Measurements from ENCODE around the gene BBS9.
"Not testable (repeated sequence)": the region's sequence is repeated elsewhere in the genome, so short reads cannot be mapped to it uniquely, and the experiment has no call there.

Gene BBS9

DNA sequence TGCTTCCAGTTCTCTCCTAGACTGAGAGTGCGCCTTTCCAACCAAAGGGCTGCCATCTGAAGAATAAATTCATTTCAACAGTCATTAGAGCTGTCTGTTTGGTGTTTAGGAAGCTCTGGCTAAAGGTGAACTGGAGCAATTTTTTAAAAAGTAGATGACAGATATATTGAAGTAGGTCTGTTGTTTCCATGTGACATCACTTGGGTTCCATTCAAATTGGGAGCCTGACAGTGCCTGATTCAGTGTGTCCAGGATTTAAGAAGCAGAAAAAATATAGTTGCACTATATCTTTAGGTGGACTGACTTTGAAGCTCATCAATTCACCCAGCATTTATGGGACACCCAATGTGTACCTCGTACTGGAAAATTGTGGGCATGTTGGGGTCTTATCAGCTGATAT is 367.7 kb downstream of the BBS9 start:
- no peak for DNase-seq (ENCODE audit: low read depth in 2 of 2)

DNA sequence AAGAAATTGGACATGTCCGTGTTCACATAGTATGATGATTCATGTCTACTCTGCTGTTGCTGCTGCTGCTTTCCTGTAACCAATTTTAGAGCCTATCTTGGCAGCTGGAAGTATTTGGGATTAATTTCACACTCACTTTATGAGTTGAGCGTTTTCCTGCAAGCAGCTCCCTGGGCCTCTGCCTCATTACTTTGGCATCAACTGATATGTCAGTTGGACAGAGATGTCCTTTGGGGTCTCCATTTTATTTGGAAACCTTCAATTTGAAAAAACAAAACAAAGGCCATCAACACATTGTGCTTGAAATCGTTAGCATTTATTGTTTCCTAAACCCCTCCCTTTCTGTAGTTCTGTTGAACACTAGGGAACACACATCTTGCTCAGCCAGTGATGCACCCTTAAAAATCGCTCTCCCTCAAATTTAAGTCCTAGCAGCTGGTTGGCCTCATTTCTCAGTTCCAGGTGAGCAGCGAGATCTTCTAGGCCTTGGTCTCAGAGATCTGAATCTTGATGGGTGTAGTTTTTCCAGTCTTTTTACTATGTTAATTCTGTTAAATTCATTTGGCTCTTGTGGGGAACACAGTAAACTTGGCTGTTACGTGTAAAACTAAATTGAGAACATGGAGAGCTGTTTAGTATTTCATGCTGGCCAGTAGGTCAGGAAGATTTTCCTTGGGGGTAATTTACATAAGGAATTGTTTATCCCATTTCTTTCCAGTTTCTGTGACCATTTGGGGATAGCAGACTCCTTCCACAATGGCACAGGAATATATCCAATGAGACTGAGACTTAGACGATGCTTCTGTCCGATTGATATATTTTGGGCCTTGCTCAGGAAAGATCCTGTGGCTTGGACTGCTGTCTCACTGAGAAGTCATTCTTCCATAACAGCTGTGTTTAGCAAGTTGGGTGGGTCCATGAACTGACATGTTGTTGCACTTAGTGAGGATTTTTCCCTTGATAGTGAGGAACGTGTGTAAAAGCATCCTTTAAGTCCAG is 371.6 kb downstream of the BBS9 start:
- DNase-seq (ENCODE audit: low read depth in 2 of 2) = no peak

DNA sequence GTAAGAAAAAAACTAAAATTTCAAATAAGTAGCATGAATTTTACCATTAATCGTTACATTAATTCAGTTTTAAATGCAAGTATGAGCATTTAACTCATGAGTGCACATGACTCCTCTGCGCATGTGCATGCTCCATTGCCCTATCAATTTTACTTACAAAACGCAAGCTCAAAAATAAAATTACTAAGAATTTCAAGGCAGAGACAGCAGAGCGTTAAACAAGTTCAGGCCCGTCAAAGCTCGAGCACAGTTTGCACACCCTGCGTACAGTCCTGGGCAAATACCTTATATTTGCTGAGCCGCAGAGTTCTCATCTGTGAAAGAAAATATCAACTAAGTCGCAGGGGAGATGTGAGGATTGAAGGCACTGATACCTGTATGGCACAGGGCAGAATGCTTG is 373.6 kb downstream of the BBS9 start:
- no peak for DNase-seq (ENCODE audit: low read depth in 2 of 2)

DNA sequence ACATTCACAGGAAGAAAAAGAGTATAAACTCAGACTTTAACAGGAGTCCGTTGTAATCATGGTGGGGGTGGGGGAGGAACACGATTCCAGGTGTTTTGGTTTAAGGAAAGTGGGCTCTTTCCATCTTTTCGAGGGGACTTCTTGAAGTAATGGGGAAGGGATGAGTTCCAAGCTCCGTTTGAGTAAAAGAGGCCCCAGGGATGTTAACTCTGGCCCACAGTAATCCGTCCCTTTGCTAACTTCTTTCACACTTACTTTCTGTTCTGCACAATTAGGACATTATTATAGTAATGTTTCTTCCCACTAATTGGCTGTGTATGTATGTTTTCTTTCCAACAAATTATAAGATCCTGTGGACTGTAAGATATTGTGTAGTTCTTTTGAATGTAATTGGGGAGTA is 374.4 kb downstream of the BBS9 start:
- no peak for DNase-seq (ENCODE audit: low read depth in 2 of 2)

DNA sequence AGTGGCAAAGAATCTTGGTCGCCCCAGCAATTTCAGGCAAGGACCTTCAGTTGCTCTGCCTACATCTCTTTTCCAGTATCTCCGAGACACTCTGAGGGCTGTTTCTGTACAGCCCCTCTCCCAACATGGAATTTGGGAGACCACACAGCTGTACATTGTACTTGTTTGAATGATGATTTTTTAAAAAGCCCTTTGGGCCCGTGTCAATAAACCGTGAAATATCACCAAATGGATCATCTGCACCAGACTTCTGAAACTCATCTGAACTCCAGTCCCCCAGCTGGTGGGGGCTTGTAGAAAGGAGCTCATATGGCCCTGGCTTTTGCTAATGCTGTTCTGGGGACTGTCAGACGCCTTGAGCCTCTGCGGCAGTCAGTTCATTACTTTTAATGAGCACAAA is 374.9 kb downstream of the BBS9 start:
- no peak for DNase-seq (ENCODE audit: low read depth in 2 of 2)

DNA sequence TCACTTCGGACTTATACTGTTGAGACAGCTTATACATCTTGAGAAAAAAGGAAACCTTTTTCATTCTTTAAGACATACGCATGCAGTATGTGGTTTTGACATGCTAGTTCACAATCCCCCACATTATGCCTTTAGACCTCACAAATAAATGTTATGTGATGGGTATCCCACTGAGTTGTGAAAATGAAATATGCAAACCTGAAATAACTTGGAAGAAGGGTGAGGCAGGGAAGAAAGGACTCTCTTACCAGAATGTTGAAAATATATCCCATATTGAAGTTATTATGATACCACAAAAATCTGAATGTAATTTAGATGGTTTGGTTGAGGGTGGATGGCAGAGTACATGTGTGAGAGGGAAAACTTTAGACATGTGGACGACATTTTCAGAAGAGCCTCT is 379.8 kb downstream of the BBS9 start:
- no peak for DNase-seq (ENCODE audit: low read depth in 2 of 2)

DNA sequence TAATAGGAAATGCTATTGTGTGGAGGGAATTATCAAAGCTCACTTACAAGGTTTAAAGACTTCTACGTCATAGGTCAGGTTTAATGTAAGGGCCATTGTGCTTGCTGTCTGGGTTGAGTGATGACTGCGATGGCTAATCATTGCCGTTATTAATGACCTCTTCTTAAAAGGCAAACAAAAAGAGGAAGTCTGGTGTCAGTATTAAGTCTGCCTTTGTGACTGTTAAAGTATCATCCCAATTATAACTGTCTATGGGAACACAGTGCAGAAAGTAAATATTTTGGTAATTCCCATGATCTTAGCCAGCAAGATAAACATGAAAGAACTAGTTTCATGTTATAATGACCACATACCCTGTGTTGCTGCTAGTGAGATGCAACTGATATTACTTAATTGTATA is 382.4 kb downstream of the BBS9 start:
- no peak for DNase-seq (ENCODE audit: low read depth in 2 of 2)

DNA sequence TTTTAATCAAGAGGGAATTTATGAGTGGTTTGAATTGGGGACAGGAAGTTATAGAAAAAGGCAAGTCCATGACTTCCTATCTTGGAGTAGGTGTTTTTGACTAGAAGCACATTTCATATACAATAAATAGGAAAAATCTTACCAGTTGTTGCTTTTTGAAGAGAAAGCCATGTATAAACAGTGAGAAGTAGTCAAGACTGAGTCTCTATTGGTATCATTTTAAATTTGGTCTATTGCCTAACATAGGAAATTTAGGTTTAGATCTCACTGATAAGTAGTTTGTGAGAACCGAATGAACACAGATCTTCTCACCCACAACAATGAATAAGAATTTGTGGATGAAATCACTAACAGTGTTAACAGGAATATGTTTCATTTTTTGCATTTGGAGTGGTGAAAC is 387.2 kb downstream of the BBS9 start:
- no peak for DNase-seq (ENCODE audit: low read depth in 2 of 2)

DNA sequence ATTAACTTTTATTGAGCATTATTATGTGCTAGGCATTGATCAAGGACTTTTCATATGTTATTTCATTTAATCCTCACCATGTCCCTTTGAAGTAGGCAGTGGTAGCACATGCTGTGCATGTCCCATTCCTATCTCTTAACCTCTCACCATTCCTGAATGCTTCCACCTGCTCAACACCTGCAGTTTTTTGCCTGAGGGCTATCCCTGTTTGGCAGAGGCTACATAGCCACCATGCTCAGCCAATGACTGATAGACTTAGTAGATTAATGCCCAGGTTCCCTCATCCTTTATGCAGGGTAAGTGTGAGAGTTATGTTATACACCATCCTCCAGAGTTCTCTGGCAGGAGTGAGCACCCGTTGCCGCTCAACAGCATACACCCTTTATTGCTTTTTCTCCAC is 387.8 kb downstream of the BBS9 start:
- no peak for DNase-seq (ENCODE audit: low read depth in 2 of 2)

DNA sequence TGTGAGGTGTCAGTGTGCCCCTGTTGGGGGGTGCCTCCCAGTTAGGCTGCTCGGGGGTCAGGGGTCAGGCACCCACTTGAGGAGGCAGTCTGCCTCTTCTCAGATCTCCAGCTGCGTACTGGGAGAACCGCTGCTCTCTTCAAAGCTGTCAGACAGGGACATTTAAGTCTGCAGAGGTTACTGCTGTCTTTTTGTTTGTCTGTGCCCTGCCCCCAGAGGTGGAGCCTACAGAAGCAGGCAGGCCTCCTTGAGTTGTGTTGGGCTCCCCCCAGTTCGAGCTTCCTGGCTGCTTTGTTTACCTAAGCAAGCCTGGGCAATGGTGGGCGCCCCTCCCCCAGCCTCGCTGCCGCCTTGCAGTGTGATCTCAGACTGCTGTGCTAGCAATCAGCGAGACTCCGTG is 397.6 kb downstream of the BBS9 start:
- DNase-seq (ENCODE audit: low read depth in 2 of 2) = not testable (repeated sequence)

DNA sequence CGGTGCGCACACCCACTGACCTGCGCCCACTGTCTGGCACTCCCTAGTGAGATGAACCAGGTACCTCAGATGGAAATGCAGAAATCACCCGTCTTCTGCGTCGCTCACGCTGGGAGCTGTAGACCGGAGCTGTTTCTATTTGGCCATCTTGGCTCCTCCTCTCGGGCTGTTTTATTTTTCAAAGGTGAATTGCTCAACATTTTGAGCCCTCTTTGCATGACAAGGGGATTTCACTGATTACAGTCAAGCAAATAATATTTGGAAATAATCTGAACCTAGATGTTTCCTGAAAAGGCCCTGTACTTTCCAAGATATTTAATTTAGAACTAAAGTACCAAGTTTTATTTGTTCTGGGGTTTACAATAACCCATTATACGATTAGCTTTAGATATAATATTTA is 398.2 kb downstream of the BBS9 start:
- DNase-seq (ENCODE audit: low read depth in 2 of 2) = not testable (repeated sequence)

DNA sequence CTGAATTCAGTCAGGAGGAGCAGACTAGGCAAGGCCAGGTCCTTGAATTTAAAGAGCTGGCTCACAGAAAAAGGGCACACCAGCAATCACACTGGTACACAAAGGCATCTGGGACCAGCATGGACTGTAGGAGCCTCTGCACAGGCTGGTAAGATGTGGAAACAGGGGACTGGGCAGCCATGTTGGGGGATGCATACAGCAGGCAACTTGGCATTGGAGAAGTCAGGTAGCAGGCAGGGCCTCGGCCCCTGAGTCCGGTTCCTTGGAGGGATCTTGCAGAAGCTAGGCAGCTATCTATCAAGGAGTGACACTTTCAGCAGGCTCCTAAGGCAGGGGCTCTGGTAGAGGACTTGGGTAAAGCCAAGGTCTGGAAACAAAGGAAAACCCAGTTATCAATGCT is 399.7 kb downstream of the BBS9 start:
- no peak for DNase-seq (ENCODE audit: low read depth in 2 of 2)

DNA sequence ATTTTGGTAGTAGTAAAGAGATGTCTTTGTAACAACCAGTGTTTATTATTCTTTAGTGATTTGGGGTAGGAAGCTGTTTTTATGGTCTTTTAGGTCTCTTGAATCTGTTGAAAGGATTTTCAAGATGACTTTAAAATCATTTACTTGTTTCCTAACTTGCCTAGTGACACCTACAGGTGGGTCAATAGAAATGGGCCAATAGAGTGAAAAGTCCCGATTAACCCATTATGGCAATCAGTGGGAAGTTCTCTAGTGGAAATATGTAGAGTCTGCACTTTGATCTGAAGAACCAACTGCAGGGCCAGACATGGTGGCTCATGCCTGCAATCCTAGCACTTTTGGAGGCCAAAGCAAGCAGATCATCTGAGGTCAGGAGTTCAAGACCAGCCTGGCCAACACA is 401.3 kb downstream of the BBS9 start:
- no peak for DNase-seq (ENCODE audit: low read depth in 2 of 2)

DNA sequence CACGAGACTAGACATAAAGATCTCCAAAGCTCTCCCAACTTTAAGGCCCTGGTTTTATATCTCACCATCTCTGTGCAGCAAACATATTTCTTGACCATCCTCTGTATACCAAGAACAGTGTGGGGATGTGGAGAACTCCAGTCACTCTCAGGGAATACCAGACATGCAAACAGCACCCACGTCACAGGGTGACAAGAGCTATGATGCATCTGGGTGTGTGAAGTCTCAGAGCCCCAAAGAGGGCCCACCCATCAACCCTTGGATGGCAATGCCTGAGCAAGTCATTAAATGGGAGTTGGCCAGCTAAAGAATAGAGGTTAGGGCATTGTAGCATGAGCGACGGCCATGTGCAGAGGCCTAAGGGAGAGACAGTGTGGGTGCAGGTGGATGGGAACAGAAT is 402.5 kb downstream of the BBS9 start:
- no peak for DNase-seq (ENCODE audit: low read depth in 2 of 2)

DNA sequence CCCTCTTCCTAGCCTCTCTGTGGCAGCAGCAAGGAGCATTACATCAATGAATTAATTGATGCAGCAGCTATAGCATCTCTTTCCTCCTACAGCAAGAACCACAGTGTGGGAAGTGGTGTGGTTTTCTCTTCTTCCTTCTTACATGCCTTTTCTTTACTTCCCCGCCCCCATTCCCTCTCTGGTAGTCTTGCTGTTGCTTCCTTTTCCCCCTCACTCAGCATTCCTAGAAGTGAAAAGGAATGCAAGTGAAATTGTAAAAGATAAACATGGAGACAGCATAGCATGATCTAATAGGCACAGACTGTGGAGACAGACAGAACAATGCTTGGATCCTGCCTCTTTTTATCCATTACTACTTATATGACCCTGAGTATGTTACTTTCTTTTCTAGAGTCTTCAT is 405.5 kb downstream of the BBS9 start:
- DNase-seq (ENCODE audit: low read depth in 2 of 2) = no peak

DNA sequence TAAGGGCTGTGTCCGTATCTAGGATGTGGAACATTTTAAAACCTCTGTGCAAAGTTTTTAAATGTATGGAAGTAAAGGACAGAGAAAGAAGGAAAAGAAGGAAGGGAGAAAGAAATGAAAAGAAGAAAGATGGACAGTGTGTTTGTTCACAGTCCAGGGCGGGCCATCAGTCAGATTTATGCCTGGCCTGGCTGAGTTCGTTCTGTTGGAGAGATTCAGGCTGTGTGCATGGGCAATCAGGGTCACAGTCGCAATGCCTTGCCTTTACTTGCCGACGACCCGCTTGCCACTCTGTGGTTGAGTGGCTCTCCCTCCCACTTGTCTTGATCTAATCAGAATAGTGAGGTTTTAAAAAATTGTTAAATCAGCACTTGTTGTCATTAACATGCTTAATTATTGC is 406.6 kb downstream of the BBS9 start:
- no peak for DNase-seq (ENCODE audit: low read depth in 2 of 2)

DNA sequence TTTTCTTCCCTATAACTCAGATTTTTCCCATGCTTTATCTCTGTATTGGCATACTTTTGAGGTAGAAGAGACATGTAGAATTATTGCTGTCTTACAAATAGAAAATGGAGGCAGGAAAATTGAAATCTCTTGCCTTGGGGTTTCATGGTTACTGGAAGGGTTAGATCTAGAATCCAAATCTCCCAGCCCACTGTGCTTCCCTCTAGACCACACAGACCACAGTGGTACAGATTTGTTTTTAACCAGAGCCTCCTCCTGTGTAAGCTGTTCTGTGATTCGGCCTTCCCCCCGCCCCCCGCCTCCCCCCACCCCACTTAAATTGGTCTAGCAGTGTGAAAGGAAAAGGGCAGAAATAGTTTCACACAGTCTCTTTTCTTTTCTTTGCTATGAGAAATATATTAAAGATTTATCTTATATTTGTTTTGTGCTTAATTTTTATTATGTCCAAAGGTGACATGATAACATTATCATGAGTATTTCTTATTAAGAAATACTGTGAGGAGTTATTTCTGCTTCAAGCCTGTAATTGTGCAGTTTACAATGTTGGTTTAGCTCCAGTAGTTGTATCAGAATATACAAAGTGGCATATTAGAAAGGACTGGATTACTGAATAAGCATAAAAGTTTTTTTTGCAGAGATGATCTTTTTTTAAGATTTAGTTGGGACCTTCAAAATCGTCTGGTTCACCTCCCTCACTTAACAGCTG is 407.2 kb downstream of the BBS9 start:
- no peak for DNase-seq (ENCODE audit: low read depth in 2 of 2)

DNA sequence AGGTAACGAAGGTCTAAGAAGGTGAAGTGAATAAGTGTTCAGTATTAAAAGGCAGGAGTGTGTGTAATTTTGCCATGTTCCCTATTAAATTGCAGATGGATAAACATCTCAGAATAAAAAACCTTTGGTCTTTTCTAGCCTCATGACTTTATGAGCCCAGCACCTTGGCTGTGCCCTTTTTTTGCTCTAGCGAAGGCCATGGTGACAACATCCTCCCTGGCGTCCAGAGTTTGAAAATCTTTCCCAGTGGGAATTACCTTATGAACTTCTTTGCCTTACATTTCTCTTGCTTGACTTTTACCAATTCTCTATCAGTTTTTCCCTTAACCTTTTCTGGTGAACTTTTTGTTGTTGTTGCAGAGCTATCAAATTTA is 407.7 kb downstream of the BBS9 start:
- DNase-seq (ENCODE audit: low read depth in 2 of 2) = no peak

DNA sequence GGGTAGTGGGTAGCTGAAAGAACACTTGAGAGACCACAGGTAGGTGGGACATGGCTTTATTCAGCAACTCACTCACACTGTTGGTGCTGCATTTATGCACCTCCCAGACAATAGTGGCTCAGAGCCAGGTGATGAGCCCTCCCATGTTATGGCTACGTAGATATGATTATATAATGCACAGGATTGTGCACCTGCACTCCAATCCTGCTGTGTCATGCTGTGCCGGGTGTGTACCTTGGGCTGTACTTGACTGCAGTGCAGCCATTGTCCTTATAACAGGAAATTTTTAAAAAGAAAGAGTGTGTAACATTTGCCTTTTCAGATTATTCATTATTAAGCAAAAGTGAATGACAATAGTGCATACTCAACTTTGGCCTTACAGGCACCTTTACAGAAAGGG is 409.8 kb downstream of the BBS9 start:
- DNase-seq (ENCODE audit: low read depth in 2 of 2) = no peak

DNA sequence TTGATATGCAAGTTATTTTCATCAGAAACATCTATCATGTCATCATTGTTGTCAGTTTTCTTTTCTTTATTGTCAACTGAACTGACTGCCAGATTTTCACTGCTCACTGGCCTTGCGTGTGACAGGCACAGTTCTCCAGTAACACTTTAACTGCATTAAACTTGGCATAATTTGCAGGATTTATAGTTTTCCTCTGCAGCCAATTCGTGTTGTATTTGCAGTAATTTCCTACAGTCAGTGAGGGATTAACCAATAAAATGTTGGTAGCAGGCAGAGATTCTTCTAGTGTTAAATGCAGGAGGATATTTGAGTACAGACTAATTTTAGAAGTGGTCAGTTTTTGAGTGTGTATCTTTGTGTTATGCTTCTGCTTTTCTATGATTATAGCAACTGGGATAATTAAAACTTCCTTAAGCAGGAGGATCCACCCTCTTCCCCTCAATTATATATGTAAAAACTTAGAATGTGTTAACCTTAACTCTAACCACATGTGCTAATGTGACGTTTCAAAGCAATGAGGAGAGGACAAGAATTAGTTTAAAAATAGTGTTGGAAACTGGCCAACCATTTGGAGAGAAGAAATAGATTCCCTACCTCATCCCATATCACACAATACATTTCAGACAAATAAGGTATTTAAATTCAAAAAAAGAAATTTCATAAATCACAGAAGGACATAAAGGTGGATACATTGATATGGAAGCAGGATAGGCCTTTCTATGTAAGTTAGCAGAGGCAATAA is 410.5 kb downstream of the BBS9 start:
- DNase-seq (ENCODE audit: low read depth in 2 of 2) = no peak

DNA sequence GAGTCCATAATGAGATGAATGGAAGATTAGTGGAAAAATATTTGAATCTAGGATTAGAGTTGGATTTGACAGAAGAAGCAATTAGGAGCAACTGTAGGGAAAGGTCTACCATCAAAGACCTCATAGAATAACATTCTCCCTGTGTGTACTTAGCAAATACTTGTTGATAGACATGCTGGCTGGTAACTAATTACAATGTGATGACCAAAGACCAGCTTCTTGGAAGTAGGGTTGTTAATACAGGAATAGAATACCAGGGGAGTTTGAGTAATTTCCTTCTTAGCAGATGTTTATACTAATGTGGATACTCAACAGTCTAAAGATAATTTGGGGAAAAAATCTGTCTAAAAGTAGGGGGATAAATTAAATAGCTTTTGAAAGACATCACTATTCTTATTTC is 418.5 kb downstream of the BBS9 start:
- DNase-seq (ENCODE audit: low read depth in 2 of 2) = no peak

DNA sequence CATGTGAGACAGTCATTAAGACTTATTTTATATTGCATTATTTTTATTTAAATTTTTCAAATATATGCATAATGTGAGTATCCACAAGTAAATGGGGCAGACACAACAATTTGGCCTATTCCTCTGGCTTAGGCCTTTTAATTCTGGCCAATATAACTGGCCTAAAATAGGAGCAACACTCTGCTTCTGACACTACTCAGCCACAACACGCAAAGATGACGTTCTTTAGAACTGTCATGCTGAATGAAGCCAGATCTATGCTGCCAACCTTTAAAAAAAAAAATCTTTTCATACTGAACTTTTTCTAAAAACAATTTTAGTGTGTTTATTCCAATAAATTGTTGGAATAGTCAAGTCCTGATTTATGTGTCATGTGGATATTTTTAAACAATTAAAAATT is 421.0 kb downstream of the BBS9 start:
- no peak for DNase-seq (ENCODE audit: low read depth in 2 of 2)

DNA sequence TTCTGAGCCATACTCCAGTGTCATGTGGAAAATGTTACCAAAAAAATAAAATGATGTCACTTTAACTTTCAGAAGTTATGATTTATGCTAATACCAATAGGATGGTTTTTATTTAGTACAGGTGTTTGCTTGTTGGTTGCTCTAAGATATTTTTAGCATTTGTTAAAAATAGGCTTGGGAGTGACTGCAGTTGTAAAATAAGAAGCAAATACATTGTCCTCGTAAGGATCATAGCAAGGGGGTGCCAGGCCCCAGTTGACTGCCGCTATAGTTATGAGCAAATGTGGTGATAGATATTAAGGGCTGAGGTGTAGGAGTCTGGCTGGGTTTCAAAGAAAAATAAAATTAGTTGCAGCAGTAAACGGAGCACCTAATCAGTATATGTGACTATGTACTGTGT is 421.6 kb downstream of the BBS9 start:
- no peak for DNase-seq (ENCODE audit: low read depth in 2 of 2)

Measured in stimulated activated CD4-positive, alpha-beta T cell treated with anti-CD3 and anti-CD28 coated beads, Interleukin-1b, Interleukin-23, amount 100 ng/mL, for 4 hours (primary cell).